HG03175 (cell line): ENCODE measurements around the gene BRSK2.
"Not testable (repeated sequence)": the region's sequence is repeated elsewhere in the genome, so short reads cannot be mapped to it uniquely, and the experiment has no call there.

ENCODE experiments used
- ATAC-seq: cut with Tn5 transposase; IDR thresholded peaks from one replicate; pipeline ENCODE4 v1.9.1; 2021; ENCODE audit warnings: mild to moderate bottlenecking, moderate library complexity; ENCODE audit not compliant: unreplicated experiment

BRSK2 gene

GRCh38 chr11:1433568-1433967, 43.8 kb downstream of the BRSK2 start:
- no peak for ATAC-seq

GRCh38 chr11:1433977-1434640, 44.4 kb downstream of the BRSK2 start:
- ATAC-seq: no peak

GRCh38 chr11:1435479-1435819, 45.7 kb downstream of the BRSK2 start:
- not testable (repeated sequence) for ATAC-seq

GRCh38 chr11:1435820-1436467, 46.2 kb downstream of the BRSK2 start:
- ATAC-seq: no peak

- ATAC-seq: no peak
These were observed 46.8 kb downstream of the BRSK2 start for GRCh38 chr11:1436468-1437039.

GRCh38 chr11:1437500-1437899, 47.8 kb downstream of the BRSK2 start:
- no peak for ATAC-seq

GRCh38 chr11:1438261-1438966, 48.7 kb downstream of the BRSK2 start:
- no peak for ATAC-seq

- ATAC-seq: no peak
These were observed 49.2 kb downstream of the BRSK2 start for GRCh38 chr11:1438967-1439330.

- ATAC-seq: no peak
These were observed 49.6 kb downstream of the BRSK2 start for GRCh38 chr11:1439341-1439740.

GRCh38 chr11:1440066-1440465, 50.3 kb downstream of the BRSK2 start:
- ATAC-seq: no peak

GRCh38 chr11:1440496-1440895, 50.8 kb downstream of the BRSK2 start:
- no peak for ATAC-seq

GRCh38 chr11:1442163-1442562, 52.4 kb downstream of the BRSK2 start:
- no peak for ATAC-seq

- ATAC-seq: no peak
These were observed 53.2 kb downstream of the BRSK2 start for GRCh38 chr11:1442807-1443366.

- ATAC-seq: no peak
These were observed 54.0 kb downstream of the BRSK2 start for GRCh38 chr11:1443737-1444136.

GRCh38 chr11:1444321-1444720, 54.6 kb downstream of the BRSK2 start:
- no peak for ATAC-seq

- no peak for ATAC-seq
These were observed 55.2 kb downstream of the BRSK2 start for GRCh38 chr11:1444823-1445422.

GRCh38 chr11:1445741-1446445, 56.2 kb downstream of the BRSK2 start:
- no peak for ATAC-seq

- no peak for ATAC-seq
These were observed 56.9 kb downstream of the BRSK2 start for GRCh38 chr11:1446623-1447022.

GRCh38 chr11:1447845-1448825, 58.4 kb downstream of the BRSK2 start:
- ATAC-seq: no peak
